ENCODE results near the gene RHOD. TPM values are rescaled to one million over a fixed set of nuclear protein-coding genes. Genes with fewer than 3 reads are reported as not detected.

RHOD gene
- total RNA-seq, 4 donors from 2014 or later = 9.4 to 23.6 (median 10.4) TPM

- TF ChIP-seq CTCF (IDR thresholded peaks at IDR 0.05) (no peak), POLR2A (IDR thresholded peaks at IDR 0.05) (no peak)
- Histone ChIP-seq H3K9me3 (no peaks in the 10 kb centered on the region), H3K27me3 (no peaks in the 10 kb centered on the region), H3K27ac (no peak overlapping the region), H3K4me1 (peaks cover 0 to 6% of the 10 kb centered on the region in 2 donors), H3K36me3 (no peaks in the 10 kb centered on the region), H3K4me3 (no peak overlapping the region)
- intact Hi-C loops (cut with DNase I; ENCODE audit: low total_unique reads) = no loop called here
- no peak for DNase-seq
Observed at GRCh38 chr11:67026941-67027340, 29.7 kb upstream of the RHOD start.

- H3K4me3 ChIP-seq = no peak overlapping the region
- no peaks in the 10 kb centered on the region for H3K27me3 ChIP-seq
- H3K27ac ChIP-seq = no peak overlapping the region
- DNase-seq = no peak
- TF ChIP-seq POLR2A (IDR thresholded peaks at IDR 0.05) (no peak), CTCF (IDR thresholded peaks at IDR 0.05) (no peak)
- H3K36me3 ChIP-seq = no peaks in the 10 kb centered on the region
- H3K9me3 ChIP-seq = no peaks in the 10 kb centered on the region
- peaks cover 0 to 6% of the 10 kb centered on the region in 2 donors for H3K4me1 ChIP-seq
- intact Hi-C loops (cut with DNase I; ENCODE audit: low total_unique reads) = no loop called here
Observed at GRCh38 chr11:67027483-67027930, 29.1 kb upstream of the RHOD start.

GRCh38 chr11:67027943-67028542 is 28.6 kb upstream of the RHOD start:
- no peaks in the 10 kb centered on the region for H3K27me3 ChIP-seq
- no peak for DNase-seq
- intact Hi-C loops (cut with DNase I; ENCODE audit: low total_unique reads) = no loop called here
- no peak overlapping the region for H3K27ac ChIP-seq
- H3K4me1 ChIP-seq = peaks cover 0 to 6% of the 10 kb centered on the region in 2 donors
- H3K9me3 ChIP-seq = no peaks in the 10 kb centered on the region
- H3K4me3 ChIP-seq = no peak overlapping the region
- TF ChIP-seq POLR2A (IDR thresholded peaks at IDR 0.05) (no peak), CTCF (IDR thresholded peaks at IDR 0.05) (no peak)
- no peaks in the 10 kb centered on the region for H3K36me3 ChIP-seq

GRCh38 chr11:67029146-67029545 is 27.5 kb upstream of the RHOD start:
- H3K4me1 ChIP-seq = no peaks in the 10 kb centered on the region
- H3K9me3 ChIP-seq = no peaks in the 10 kb centered on the region
- no peaks in the 10 kb centered on the region for H3K27me3 ChIP-seq
- H3K27ac ChIP-seq = no peak overlapping the region
- no peak for DNase-seq
- no peaks in the 10 kb centered on the region for H3K36me3 ChIP-seq
- intact Hi-C loops (cut with DNase I; ENCODE audit: low total_unique reads) = no loop called here
- TF ChIP-seq POLR2A (IDR thresholded peaks at IDR 0.05) (no peak), CTCF (IDR thresholded peaks at IDR 0.05) (no peak)
- no peak overlapping the region for H3K4me3 ChIP-seq

- H3K4me3 ChIP-seq = no peak overlapping the region
- no peak for TF ChIP-seq POLR2A (IDR thresholded peaks at IDR 0.05)
- TF ChIP-seq CTCF (IDR thresholded peaks at IDR 0.05) = no peak
- no peaks in the 10 kb centered on the region for H3K9me3 ChIP-seq
- H3K36me3 ChIP-seq = no peaks in the 10 kb centered on the region
- no peaks in the 10 kb centered on the region for H3K4me1 ChIP-seq
- no peaks in the 10 kb centered on the region for H3K27me3 ChIP-seq
- DNase-seq = no peak
- intact Hi-C loops (cut with DNase I; ENCODE audit: low total_unique reads) = no loop called here
- H3K27ac ChIP-seq = no peak overlapping the region
Observed at GRCh38 chr11:67030976-67031375, 25.7 kb upstream of the RHOD start.

All from uterus (tissue), 4 donors.